Ishikawa (cell line): ENCODE measurements around the gene FGD5.

ENCODE experiments used
- CEBPB ChIP-seq: IDR thresholded peaks from 2 replicates; pipeline ENCODE4 v1.6.1; 2012
- CREB1 ChIP-seq: IDR thresholded peaks from 2 replicates; pipeline ENCODE4 v1.6.1; 2012; ENCODE audit warnings: low read depth
- EGR1 ChIP-seq: IDR thresholded peaks from 2 replicates; pipeline ENCODE4 v1.6.1; 2012
- EP300 ChIP-seq: IDR thresholded peaks from 2 replicates; pipeline ENCODE4 v1.6.1; 2012; ENCODE audit warnings: borderline replicate concordance
- FOXM1 ChIP-seq: IDR thresholded peaks from 2 replicates; pipeline ENCODE4 v1.6.1; 2012; ENCODE audit warnings: low read depth, borderline replicate concordance
- NFIC ChIP-seq: IDR thresholded peaks from 2 replicates; pipeline ENCODE4 v1.6.1; 2012
- RAD21 ChIP-seq: IDR thresholded peaks from 2 replicates; pipeline ENCODE4 v1.6.1; 2012; ENCODE audit warnings: low read depth
- TAF1 ChIP-seq: IDR thresholded peaks from 2 replicates; pipeline ENCODE4 v1.6.1; 2012; ENCODE audit warnings: low read depth, mild to moderate bottlenecking
- TCF12 ChIP-seq: IDR thresholded peaks from 2 replicates; pipeline ENCODE4 v1.6.1; 2012; ENCODE audit warnings: low read depth
- TEAD4 ChIP-seq: IDR thresholded peaks from 2 replicates; pipeline ENCODE4 v1.6.1; 2012
- YY1 ChIP-seq: IDR thresholded peaks from 2 replicates; pipeline ENCODE4 v1.6.1; 2012; ENCODE audit warnings: low read depth
- ZBTB7A ChIP-seq: IDR thresholded peaks from 2 replicates; pipeline ENCODE4 v1.6.1; 2012; ENCODE audit warnings: low read depth
- TF ChIP-seq, protein P1 (sequence below): IDR thresholded peaks from 2 replicates; pipeline ENCODE4 v1.6.1; 2012; ENCODE audit warnings: low read depth, mild to moderate bottlenecking
- TF ChIP-seq, protein P2 (sequence below): IDR thresholded peaks from 2 replicates; pipeline ENCODE4 v1.6.1; 2012
- TF ChIP-seq, protein P3 (sequence below): IDR thresholded peaks from 2 replicates; pipeline ENCODE4 v1.6.1; 2012

The FGD5 gene

GRCh38 chr3:14959359-14959943 lies 140.7 kb downstream of the FGD5 start:
- TF ChIP-seq TEAD4: no peak
- no peak for TF ChIP-seq YY1
- TF ChIP-seq, protein P1, sequence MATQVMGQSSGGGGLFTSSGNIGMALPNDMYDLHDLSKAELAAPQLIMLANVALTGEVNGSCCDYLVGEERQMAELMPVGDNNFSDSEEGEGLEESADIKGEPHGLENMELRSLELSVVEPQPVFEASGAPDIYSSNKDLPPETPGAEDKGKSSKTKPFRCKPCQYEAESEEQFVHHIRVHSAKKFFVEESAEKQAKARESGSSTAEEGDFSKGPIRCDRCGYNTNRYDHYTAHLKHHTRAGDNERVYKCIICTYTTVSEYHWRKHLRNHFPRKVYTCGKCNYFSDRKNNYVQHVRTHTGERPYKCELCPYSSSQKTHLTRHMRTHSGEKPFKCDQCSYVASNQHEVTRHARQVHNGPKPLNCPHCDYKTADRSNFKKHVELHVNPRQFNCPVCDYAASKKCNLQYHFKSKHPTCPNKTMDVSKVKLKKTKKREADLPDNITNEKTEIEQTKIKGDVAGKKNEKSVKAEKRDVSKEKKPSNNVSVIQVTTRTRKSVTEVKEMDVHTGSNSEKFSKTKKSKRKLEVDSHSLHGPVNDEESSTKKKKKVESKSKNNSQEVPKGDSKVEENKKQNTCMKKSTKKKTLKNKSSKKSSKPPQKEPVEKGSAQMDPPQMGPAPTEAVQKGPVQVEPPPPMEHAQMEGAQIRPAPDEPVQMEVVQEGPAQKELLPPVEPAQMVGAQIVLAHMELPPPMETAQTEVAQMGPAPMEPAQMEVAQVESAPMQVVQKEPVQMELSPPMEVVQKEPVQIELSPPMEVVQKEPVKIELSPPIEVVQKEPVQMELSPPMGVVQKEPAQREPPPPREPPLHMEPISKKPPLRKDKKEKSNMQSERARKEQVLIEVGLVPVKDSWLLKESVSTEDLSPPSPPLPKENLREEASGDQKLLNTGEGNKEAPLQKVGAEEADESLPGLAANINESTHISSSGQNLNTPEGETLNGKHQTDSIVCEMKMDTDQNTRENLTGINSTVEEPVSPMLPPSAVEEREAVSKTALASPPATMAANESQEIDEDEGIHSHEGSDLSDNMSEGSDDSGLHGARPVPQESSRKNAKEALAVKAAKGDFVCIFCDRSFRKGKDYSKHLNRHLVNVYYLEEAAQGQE: no peak
- TF ChIP-seq, protein P2, sequence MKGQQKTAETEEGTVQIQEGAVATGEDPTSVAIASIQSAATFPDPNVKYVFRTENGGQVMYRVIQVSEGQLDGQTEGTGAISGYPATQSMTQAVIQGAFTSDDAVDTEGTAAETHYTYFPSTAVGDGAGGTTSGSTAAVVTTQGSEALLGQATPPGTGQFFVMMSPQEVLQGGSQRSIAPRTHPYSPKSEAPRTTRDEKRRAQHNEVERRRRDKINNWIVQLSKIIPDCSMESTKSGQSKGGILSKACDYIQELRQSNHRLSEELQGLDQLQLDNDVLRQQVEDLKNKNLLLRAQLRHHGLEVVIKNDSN: no peak
- TF ChIP-seq, protein P3, sequence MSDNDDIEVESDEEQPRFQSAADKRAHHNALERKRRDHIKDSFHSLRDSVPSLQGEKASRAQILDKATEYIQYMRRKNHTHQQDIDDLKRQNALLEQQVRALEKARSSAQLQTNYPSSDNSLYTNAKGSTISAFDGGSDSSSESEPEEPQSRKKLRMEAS: no peak
- TF ChIP-seq TAF1: no peak
- no peak for TF ChIP-seq RAD21
- no peak for TF ChIP-seq FOXM1
- TF ChIP-seq CREB1: no peak

GRCh38 chr3:14962762-14963161 lies 144.0 kb downstream of the FGD5 start:
- no peak for TF ChIP-seq FOXM1
- no peak for TF ChIP-seq YY1
- TF ChIP-seq, protein P3: no peak
- no peak for TF ChIP-seq TEAD4

DNA sequence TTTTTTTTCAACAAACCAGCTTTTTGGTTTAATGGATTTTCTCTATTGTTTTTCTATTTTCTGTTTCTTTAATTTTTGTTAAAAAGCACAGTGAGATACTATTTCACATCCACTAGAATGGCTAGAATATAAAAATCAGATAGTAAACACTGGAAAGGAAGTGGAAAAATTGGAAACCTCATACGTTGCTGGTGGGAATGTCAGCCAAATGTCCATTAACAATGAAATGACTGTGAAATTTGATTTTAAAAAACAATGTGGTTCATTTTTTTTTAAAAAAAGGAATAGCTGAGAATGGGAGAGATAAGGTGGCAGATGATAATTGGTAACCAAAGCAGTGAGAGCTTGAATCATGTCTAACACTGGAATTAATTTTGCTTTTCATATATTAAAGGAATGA lies 148.5 kb downstream of the FGD5 start:
- TF ChIP-seq FOXM1 (no peak), EP300 (no peak), TEAD4 (no peak), TCF12 (no peak), CEBPB (no peak), ZBTB7A (no peak)
- TF ChIP-seq, protein P2: no peak
- TF ChIP-seq, protein P1: no peak

DNA sequence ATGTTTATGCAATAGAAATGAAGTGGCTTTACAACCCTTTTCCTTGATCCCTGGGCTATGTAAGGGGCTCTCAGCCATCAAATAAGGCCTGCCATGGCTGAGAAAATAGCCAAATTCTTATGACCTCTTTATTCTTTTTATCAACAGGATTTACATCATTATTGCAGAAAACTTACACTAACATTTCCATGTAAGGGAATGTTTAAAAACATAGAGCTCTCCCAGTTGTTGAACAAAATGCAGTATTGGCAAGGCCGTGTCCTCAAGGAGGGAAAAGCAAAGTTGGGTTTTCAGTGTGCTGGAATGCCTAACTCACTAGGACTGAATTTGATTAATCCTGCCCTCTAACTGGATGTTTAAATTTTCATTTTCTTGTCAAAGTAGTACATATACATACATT lies 150.9 kb downstream of the FGD5 start:
- TF ChIP-seq, protein P2: no peak
- no peak for TF ChIP-seq TAF1
- no peak for TF ChIP-seq TCF12
- no peak for TF ChIP-seq EGR1
- TF ChIP-seq ZBTB7A: no peak
- TF ChIP-seq NFIC: no peak
- no peak for TF ChIP-seq EP300
- TF ChIP-seq, protein P1: no peak
- TF ChIP-seq, protein P3: no peak
- no peak for TF ChIP-seq YY1
- TF ChIP-seq FOXM1: no peak
